Colonic mucosa (tissue), 4 donors: ENCODE measurements around the gene TM7SF3. TPM values are rescaled to one million over a fixed set of nuclear protein-coding genes. Genes with fewer than 3 reads are reported as not detected.

Experiments used
- DNase-seq: peaks from one replicate; pipeline ENCODE4 v3.0.0-alpha.2; 2020
- H3K27ac ChIP-seq: fragments of 200-600 bp; one replicate; pipeline ENCODE4 v1.8.0; 2021
- H3K27me3 ChIP-seq: fragments of 200-600 bp; one replicate; pipeline ENCODE4 v1.8.0; 2021
- H3K36me3 ChIP-seq: fragments of 200-600 bp; one replicate; pipeline ENCODE4 v1.8.0; 2021
- H3K4me1 ChIP-seq: fragments of 200-600 bp; one replicate; pipeline ENCODE4 v1.8.0; 2021; ENCODE audit warnings: mild to moderate bottlenecking
- H3K4me3 ChIP-seq: fragments of 200-600 bp; one replicate; pipeline ENCODE4 v1.8.0; 2021
- H3K9ac ChIP-seq, 2 donors: one replicate each; pipeline ENCODE4 v1.7.0; 2013; ENCODE audit warnings: control low read depth in 2 of 2, low read depth in 2 of 2, low read length in 2 of 2
- H3K9me3 ChIP-seq: fragments of 200-600 bp; one replicate; pipeline ENCODE4 v1.8.0; 2021
- intact Hi-C: fragments of 100-400 bp; cut with DNase I; formaldehyde crosslinking; loops from one replicate; pipeline ENCODE4 v1.14.1; 2022
- total RNA-seq, 2 donors: library from RNA; stranded (reverse); fragmentation: NEBNext Ultra II Directional in 1 of 2; extraction: Animal tissue kit (Norgen Biotek cat#: 25700) in 1 of 2; gene quantifications; one replicate each; pipeline ENCODE4 v1.2.1, GENCODE V29; 2021
- TF ChIP-seq, protein P1 (sequence below): fragments of 200-600 bp; IDR thresholded peaks from one replicate; pipeline ENCODE4 v1.8.0; 2022; ENCODE audit warnings: antibody characterized with exemption, mild to moderate bottlenecking
- donor health status: healthy.
- donor health status: DM: no; HTN: no; CAD: no.
- donor health status: DM: no; HTN: no; CAD: no.

Gene TM7SF3
- total RNA-seq, 2 donors from 2014 or later: 50.0 to 59.1 TPM

DNA sequence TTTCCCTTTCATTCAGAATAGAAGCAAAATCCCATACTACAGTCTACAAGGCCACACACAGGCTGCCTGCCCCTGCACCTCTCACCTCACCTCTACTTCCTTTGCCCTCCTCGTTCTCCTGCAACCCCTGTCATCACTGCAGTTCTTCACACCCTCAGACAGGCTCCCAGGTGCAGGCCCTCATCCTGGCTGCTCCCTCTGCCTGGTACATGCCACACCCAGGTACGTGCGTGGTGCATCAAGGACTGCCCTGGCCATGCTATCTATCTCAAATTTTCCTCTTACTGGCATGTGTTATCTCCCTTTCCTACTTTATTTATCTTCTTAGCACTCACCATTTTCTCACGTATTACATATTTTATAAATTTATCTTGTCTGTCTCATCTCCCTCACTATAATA, 24.3 kb downstream of the TM7SF3 start:
- Histone ChIP-seq H3K9me3 (no peaks in the 10 kb centered on the region), H3K27me3 (no peaks in the 10 kb centered on the region), H3K9ac (no peak overlapping the region), H3K4me3 (no peak overlapping the region), H3K27ac (no peak overlapping the region), H3K4me1 (no peaks in the 10 kb centered on the region), H3K36me3 (no peaks in the 10 kb centered on the region)
- TF ChIP-seq, protein P1, sequence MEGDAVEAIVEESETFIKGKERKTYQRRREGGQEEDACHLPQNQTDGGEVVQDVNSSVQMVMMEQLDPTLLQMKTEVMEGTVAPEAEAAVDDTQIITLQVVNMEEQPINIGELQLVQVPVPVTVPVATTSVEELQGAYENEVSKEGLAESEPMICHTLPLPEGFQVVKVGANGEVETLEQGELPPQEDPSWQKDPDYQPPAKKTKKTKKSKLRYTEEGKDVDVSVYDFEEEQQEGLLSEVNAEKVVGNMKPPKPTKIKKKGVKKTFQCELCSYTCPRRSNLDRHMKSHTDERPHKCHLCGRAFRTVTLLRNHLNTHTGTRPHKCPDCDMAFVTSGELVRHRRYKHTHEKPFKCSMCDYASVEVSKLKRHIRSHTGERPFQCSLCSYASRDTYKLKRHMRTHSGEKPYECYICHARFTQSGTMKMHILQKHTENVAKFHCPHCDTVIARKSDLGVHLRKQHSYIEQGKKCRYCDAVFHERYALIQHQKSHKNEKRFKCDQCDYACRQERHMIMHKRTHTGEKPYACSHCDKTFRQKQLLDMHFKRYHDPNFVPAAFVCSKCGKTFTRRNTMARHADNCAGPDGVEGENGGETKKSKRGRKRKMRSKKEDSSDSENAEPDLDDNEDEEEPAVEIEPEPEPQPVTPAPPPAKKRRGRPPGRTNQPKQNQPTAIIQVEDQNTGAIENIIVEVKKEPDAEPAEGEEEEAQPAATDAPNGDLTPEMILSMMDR: no peak
- intact Hi-C loops: no loop called here
- DNase-seq: no peak

GRCh38 chr12:26988703-26989102, 25.5 kb downstream of the TM7SF3 start:
- Histone ChIP-seq H3K9ac (no peak overlapping the region), H3K27me3 (no peaks in the 10 kb centered on the region), H3K36me3 (no peaks in the 10 kb centered on the region), H3K4me1 (no peaks in the 10 kb centered on the region), H3K27ac (no peak overlapping the region), H3K4me3 (no peak overlapping the region), H3K9me3 (no peaks in the 10 kb centered on the region)
- intact Hi-C loops: no loop called here
- TF ChIP-seq, protein P1: no peak
- DNase-seq: no peak

- Histone ChIP-seq H3K4me1 (no peaks in the 10 kb centered on the region), H3K9ac (no peak overlapping the region), H3K27ac (no peak overlapping the region), H3K9me3 (no peaks in the 10 kb centered on the region), H3K4me3 (no peak overlapping the region), H3K27me3 (no peaks in the 10 kb centered on the region), H3K36me3 (no peaks in the 10 kb centered on the region)
- intact Hi-C loops: no loop called here
- TF ChIP-seq, protein P1: no peak
- DNase-seq: no peak
Measured at GRCh38 chr12:26987634-26988424, 26.4 kb downstream of the TM7SF3 start.

DNA sequence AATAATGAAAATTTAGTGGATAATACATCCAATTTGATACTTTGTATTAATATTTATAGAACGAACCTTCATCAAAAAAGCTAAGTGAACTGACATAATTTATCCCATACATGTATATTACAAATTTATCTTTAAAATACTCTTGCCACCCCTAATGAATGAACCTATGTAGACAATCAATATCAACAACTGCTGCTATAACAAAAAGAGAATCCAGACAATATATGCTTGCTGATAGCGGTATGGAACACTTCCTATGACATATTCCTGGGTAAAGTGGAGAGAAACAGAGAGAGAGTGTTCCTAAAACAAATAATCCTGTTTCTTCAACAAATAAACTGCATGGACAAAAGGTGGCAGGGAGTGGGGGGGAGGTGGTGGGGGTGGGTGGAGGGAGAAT, 31.3 kb downstream of the TM7SF3 start:
- Histone ChIP-seq H3K36me3 (no peaks in the 10 kb centered on the region), H3K9ac (no peak overlapping the region)
- intact Hi-C loops: no loop called here

GRCh38 chr12:26979733-26980132, 34.5 kb downstream of the TM7SF3 start:
- Histone ChIP-seq H3K27me3 (no peaks in the 10 kb centered on the region), H3K9ac (no peak overlapping the region), H3K9me3 (no peaks in the 10 kb centered on the region), H3K27ac (no peak overlapping the region), H3K36me3 (no peaks in the 10 kb centered on the region), H3K4me1 (no peaks in the 10 kb centered on the region), H3K4me3 (no peak overlapping the region)
- no peak for DNase-seq
- intact Hi-C loops: no loop called here
- TF ChIP-seq, protein P1: no peak

More for the DNA sequence above, 31.3 kb downstream of the TM7SF3 start:
- DNase-seq: no peak
- Histone ChIP-seq H3K4me3 (no peak overlapping the region), H3K9me3 (no peaks in the 10 kb centered on the region), H3K27me3 (no peaks in the 10 kb centered on the region), H3K4me1 (no peaks in the 10 kb centered on the region), H3K27ac (no peak overlapping the region)
- TF ChIP-seq, protein P1: no peak
